Breast epithelium (tissue), 4 donors: ENCODE data around the gene AMER3. TPM values are rescaled to one million over a fixed set of nuclear protein-coding genes. Genes with fewer than 3 reads are reported as not detected.

ENCODE experiments used
- DNase-seq, 2 donors: peaks; one replicate each; pipeline ENCODE4 v3.0.0-alpha.2; 2019; ENCODE audit warnings: low spot score in 2 of 2
- H3K27ac ChIP-seq, 2 donors: fragments of 200-600 bp; sonication (generic) in 1 of 2; one replicate each; pipeline ENCODE4 v1.5.1; 2016 to 2019; ENCODE audit warnings: mild to moderate bottlenecking in 1 of 2
- H3K27me3 ChIP-seq, 2 donors: fragments of 200-600 bp; sonication (generic) in 1 of 2; one replicate each; pipeline versions ENCODE4 v1.5.1 to v1.6.0; 2017 to 2019; ENCODE audit warnings: control low read depth in 1 of 2, mild to moderate bottlenecking in 1 of 2
- H3K36me3 ChIP-seq: fragments of 200-600 bp; one replicate; pipeline ENCODE4 v1.5.1; 2019
- H3K4me1 ChIP-seq, 2 donors: fragments of 200-600 bp; sonication (generic); one replicate each; pipeline ENCODE4 v1.5.1; 2016 to 2019; ENCODE audit warnings: control low read depth in 1 of 2
- H3K4me3 ChIP-seq, 3 donors: fragments of 200-600 bp; sonication (generic); 1 replicate in 2 of 3; 2 replicates in 1 of 3; pipeline ENCODE4 v1.5.1; 2016 to 2019; ENCODE audit warnings: mild to moderate bottlenecking in 3 of 3, moderate library complexity in 2 of 3
- H3K9me3 ChIP-seq, 2 donors: fragments of 200-600 bp; sonication (generic) in 1 of 2; one replicate each; pipeline ENCODE4 v1.5.1; 2016 to 2019; ENCODE audit warnings: control low read depth in 1 of 2
- POLR2A ChIP-seq: fragments of 450-650 bp; IDR thresholded peaks from one replicate; pipeline ENCODE4 v1.6.1; 2016; ENCODE audit warnings: antibody characterized with exemption, mild to moderate bottlenecking, moderate library complexity
- POLR2AphosphoS5 ChIP-seq, 3 donors: sonication (generic); formaldehyde crosslinking; IDR thresholded peaks; one replicate each; pipeline ENCODE4 v1.6.1; 2017; ENCODE audit warnings: antibody characterized with exemption in 3 of 3
- intact Hi-C: fragments of 100-400 bp; cut with DNase I; formaldehyde crosslinking; loops from one replicate; pipeline ENCODE4 v1.15.1; 2023; ENCODE audit warnings: low total_unique reads
- total RNA-seq, 3 donors: library from RNA; depleted of rRNA; stranded (reverse); fragments of >200 nt; gene quantifications; one replicate each; pipeline ENCODE4 v1.1.0, GENCODE V29; 2016
- TF ChIP-seq, protein P1 (sequence below), 3 donors: fragments of 450-650 bp; IDR thresholded peaks; one replicate each; pipeline ENCODE4 v1.5.1; 2016 to 2017; ENCODE audit warnings: antibody characterized with exemption in 3 of 3, mild to moderate bottlenecking in 3 of 3, moderate library complexity in 3 of 3

Gene AMER3
- total RNA-seq, 3 donors from 2014 or later, result not detected

DNA sequence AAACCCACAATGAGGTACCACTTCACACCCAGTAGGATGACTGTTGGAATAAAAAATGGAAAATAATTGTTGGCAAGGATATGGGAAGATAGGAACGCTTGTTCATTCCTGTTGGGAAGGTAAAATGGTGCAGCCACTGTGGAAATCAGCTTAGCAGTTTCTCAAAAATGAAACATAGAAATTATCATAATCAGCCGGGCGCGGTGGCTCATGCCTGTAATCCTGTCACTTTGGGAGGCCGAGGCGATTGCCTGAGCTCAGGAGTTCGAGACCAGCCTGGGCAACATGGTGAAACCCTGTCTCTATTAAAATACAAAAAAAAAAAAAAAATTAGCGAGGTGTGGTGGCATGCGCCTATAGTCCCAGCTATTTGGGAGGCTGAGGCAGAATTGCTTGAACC is 23.4 kb downstream of the AMER3 start:
- Histone ChIP-seq H3K4me3 (no peak overlapping the region), H3K36me3 (no peaks in the 10 kb centered on the region), H3K9me3 (no peaks in the 10 kb centered on the region), H3K27ac (no peak overlapping the region), H3K4me1 (no peaks in the 10 kb centered on the region), H3K27me3 (no peaks in the 10 kb centered on the region)
- DNase-seq, result no peak
- intact Hi-C loops, result no loop called here
- no peak for TF ChIP-seq POLR2AphosphoS5 (IDR thresholded peaks at IDR 0.05)
- TF ChIP-seq POLR2A, result no peak
- TF ChIP-seq, protein P1, sequence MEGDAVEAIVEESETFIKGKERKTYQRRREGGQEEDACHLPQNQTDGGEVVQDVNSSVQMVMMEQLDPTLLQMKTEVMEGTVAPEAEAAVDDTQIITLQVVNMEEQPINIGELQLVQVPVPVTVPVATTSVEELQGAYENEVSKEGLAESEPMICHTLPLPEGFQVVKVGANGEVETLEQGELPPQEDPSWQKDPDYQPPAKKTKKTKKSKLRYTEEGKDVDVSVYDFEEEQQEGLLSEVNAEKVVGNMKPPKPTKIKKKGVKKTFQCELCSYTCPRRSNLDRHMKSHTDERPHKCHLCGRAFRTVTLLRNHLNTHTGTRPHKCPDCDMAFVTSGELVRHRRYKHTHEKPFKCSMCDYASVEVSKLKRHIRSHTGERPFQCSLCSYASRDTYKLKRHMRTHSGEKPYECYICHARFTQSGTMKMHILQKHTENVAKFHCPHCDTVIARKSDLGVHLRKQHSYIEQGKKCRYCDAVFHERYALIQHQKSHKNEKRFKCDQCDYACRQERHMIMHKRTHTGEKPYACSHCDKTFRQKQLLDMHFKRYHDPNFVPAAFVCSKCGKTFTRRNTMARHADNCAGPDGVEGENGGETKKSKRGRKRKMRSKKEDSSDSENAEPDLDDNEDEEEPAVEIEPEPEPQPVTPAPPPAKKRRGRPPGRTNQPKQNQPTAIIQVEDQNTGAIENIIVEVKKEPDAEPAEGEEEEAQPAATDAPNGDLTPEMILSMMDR (IDR thresholded peaks at IDR 0.05), result no peak

DNA sequence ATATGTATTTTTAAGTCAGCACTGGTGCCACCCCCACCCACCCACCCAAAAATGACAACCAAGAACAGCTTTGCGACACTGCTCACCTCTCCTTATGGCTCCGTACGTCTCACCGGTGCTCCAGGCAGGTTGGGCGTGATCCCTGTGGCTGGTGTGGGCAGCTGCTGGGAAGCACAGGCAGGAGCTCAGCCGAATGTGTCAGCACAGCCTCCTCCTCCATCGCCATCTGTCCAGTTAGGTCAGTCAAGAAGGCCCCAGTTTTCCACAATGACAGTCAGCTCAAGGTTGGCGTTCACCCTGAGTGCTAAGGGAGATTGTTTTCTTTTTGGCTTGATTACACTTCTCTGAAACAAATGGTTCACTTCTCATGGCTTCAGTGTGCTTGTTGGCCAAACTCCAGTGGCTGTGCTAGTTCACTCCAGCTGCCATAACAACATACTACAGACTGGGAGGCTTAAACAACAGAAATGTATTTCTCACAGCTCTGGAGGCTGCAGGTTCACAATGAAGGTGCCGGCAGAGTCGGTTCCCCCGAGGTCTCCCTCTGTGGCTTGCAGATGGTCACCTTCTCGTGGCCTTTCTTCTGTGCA is 30.2 kb downstream of the AMER3 start:
- intact Hi-C loops, result no loop called here
- H3K9me3 ChIP-seq, result no peaks in the 10 kb centered on the region
- H3K4me3 ChIP-seq, result no peak overlapping the region
- TF ChIP-seq POLR2AphosphoS5 (IDR thresholded peaks at IDR 0.05) (no peak), POLR2A (no peak)
- TF ChIP-seq, protein P1 (IDR thresholded peaks at IDR 0.05), result no peak
- no peaks in the 10 kb centered on the region for H3K27me3 ChIP-seq
- H3K36me3 ChIP-seq, result no peaks in the 10 kb centered on the region
- DNase-seq, result no peak
- no peaks in the 10 kb centered on the region for H3K4me1 ChIP-seq
- H3K27ac ChIP-seq, result no peak overlapping the region

- no peak overlapping the region for H3K4me3 ChIP-seq
- no peak for DNase-seq
- no peaks in the 10 kb centered on the region for H3K36me3 ChIP-seq
- no peaks in the 10 kb centered on the region for H3K27me3 ChIP-seq
- no peaks in the 10 kb centered on the region for H3K9me3 ChIP-seq
- no peaks in the 10 kb centered on the region for H3K4me1 ChIP-seq
- no peak for TF ChIP-seq POLR2A
- no peak for TF ChIP-seq POLR2AphosphoS5 (IDR thresholded peaks at IDR 0.05)
- TF ChIP-seq, protein P1 (IDR thresholded peaks at IDR 0.05), result no peak
- no peak overlapping the region for H3K27ac ChIP-seq
- intact Hi-C loops, result no loop called here
Observed at GRCh38 chr2:130786076-130786475, 30.7 kb downstream of the AMER3 start.

DNA sequence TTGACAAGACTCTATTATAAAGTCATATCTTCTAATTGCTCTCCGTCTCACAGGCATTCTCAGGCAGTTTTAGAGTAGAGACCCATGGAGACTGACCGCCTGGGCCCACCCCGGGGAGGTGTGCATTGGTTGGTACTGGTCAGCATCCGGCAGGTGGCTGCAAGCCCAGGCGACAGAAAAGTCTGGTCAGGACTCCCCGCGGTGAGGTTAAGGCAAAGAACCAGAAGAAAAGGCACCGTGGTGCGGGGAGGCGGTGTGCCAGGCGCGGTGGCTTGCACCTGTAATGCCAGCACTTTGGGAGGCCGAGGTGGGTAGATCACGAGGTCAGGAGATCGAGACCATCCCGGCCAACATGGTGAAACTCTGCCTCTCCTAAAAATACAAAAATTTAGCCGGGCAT is 32.5 kb downstream of the AMER3 start:
- TF ChIP-seq POLR2A (no peak), POLR2AphosphoS5 (IDR thresholded peaks at IDR 0.05) (no peak)
- TF ChIP-seq, protein P1 (IDR thresholded peaks at IDR 0.05), result no peak
- no peak for DNase-seq
- Histone ChIP-seq H3K4me3 (no peak overlapping the region), H3K9me3 (no peaks in the 10 kb centered on the region), H3K27me3 (no peaks in the 10 kb centered on the region), H3K4me1 (no peaks in the 10 kb centered on the region), H3K36me3 (no peaks in the 10 kb centered on the region), H3K27ac (no peak overlapping the region)
- intact Hi-C loops, result no loop called here

DNA sequence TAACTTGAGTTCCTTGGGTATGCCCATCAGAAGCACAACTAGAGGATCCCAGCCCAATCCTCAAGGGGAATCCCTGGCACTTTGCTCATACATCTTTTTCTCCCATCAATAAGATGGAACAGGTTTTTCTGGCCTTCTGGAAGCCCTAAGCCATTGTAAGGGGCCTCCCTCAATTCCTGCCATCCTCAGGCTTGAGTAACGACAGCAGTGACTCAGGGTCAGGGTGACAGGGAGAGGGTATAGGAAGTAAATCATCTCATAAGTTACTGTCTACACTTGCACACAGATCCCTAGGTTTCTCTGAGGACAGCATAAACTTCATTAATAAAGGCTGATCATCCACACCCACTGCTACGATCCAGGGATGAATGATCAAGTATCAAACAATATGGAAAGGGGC is 35.0 kb downstream of the AMER3 start:
- peaks cover 0 to 2% of the 10 kb centered on the region in 2 donors for H3K27me3 ChIP-seq
- no peaks in the 10 kb centered on the region for H3K4me1 ChIP-seq
- no peaks in the 10 kb centered on the region for H3K36me3 ChIP-seq
- H3K9me3 ChIP-seq, result no peaks in the 10 kb centered on the region
- H3K27ac ChIP-seq, result no peak overlapping the region
- H3K4me3 ChIP-seq, result no peak overlapping the region
- intact Hi-C loops, result loop anchor here (10.0 kb wide), 1 partner anchor 84 kb away; no protein-coding TSS in a partner anchor
- no peak for DNase-seq
- TF ChIP-seq POLR2AphosphoS5 (IDR thresholded peaks at IDR 0.05) (no peak), POLR2A (no peak)
- TF ChIP-seq, protein P1 (IDR thresholded peaks at IDR 0.05), result no peak
